ENCODE measurements around the gene TCF4.

TCF4 gene

GRCh38 chr18:55551227-55551626 is 36.8 kb downstream of the TCF4 start:
- Histone ChIP-seq H3K9me2 (replicated peaks; ENCODE audit: insufficient read depth, low read length) (no peaks in the 10 kb centered on the region), H3K27ac (ENCODE audit: low read length) (no peak overlapping the region), H3K27me3 (replicated peaks; ENCODE audit: insufficient read depth, low read length) (no peaks in the 10 kb centered on the region), H2AFZ (ENCODE audit: low read length) (no peak overlapping the region), H3K4me2 (ENCODE audit: low read depth, low read length) (no peak overlapping the region), H3F3A (ENCODE audit: insufficient read depth, low read length) (no peaks in the 10 kb centered on the region), H3K9me3 (replicated peaks; ENCODE audit: insufficient read depth, low read length) (no peaks in the 10 kb centered on the region), H4K20me1 (ENCODE audit: insufficient read depth, low read length) (no peaks in the 10 kb centered on the region), H3K9ac (ENCODE audit: low read length) (no peak overlapping the region), H3K36me3 (replicated peaks; ENCODE audit: insufficient read depth, low read length) (no peaks in the 10 kb centered on the region), H3K4me3 (ENCODE audit: low read length) (no peak overlapping the region), H3K4me1 (ENCODE audit: low read length) (no peaks in the 10 kb centered on the region), H3K79me2 (ENCODE audit: low read length) (no peaks in the 10 kb centered on the region)
- DNase-seq = no peak
- no peak for TF ChIP-seq EZH2 (optimal IDR thresholded peaks at IDR 0.05; ENCODE audit: low read depth, low read length)
- TF ChIP-seq EZH2phosphoT487 (IDR thresholded peaks at IDR 0.05; ENCODE audit: low read length) = no peak
- TF ChIP-seq CTCF (IDR thresholded peaks at IDR 0.05; ENCODE audit: low read length) = no peak

GRCh38 chr18:55550471-55550870 is 37.5 kb downstream of the TCF4 start:
- Histone ChIP-seq H3K79me2 (ENCODE audit: low read length) (no peaks in the 10 kb centered on the region), H3K4me3 (ENCODE audit: low read length) (no peak overlapping the region), H3K4me2 (ENCODE audit: low read depth, low read length) (no peak overlapping the region), H3K9ac (ENCODE audit: low read length) (no peak overlapping the region), H2AFZ (ENCODE audit: low read length) (no peak overlapping the region), H3K9me2 (replicated peaks; ENCODE audit: insufficient read depth, low read length) (no peaks in the 10 kb centered on the region), H3K27me3 (replicated peaks; ENCODE audit: insufficient read depth, low read length) (no peaks in the 10 kb centered on the region), H3F3A (ENCODE audit: insufficient read depth, low read length) (no peaks in the 10 kb centered on the region), H3K9me3 (replicated peaks; ENCODE audit: insufficient read depth, low read length) (no peaks in the 10 kb centered on the region), H3K36me3 (replicated peaks; ENCODE audit: insufficient read depth, low read length) (no peaks in the 10 kb centered on the region), H3K4me1 (ENCODE audit: low read length) (no peaks in the 10 kb centered on the region), H4K20me1 (ENCODE audit: insufficient read depth, low read length) (no peaks in the 10 kb centered on the region), H3K27ac (ENCODE audit: low read length) (no peak overlapping the region)
- no peak for TF ChIP-seq EZH2phosphoT487 (IDR thresholded peaks at IDR 0.05; ENCODE audit: low read length)
- TF ChIP-seq EZH2 (optimal IDR thresholded peaks at IDR 0.05; ENCODE audit: low read depth, low read length) = no peak
- DNase-seq = no peak

GRCh38 chr18:55549474-55550104 is 38.4 kb downstream of the TCF4 start:
- Histone ChIP-seq H2AFZ (ENCODE audit: low read length) (no peak overlapping the region), H3K36me3 (replicated peaks; ENCODE audit: insufficient read depth, low read length) (no peaks in the 10 kb centered on the region), H3K27me3 (replicated peaks; ENCODE audit: insufficient read depth, low read length) (no peaks in the 10 kb centered on the region), H3F3A (ENCODE audit: insufficient read depth, low read length) (no peaks in the 10 kb centered on the region), H3K9me3 (replicated peaks; ENCODE audit: insufficient read depth, low read length) (no peaks in the 10 kb centered on the region), H3K4me3 (ENCODE audit: low read length) (no peak overlapping the region), H3K4me2 (ENCODE audit: low read depth, low read length) (no peak overlapping the region), H3K27ac (ENCODE audit: low read length) (no peak overlapping the region), H3K79me2 (ENCODE audit: low read length) (no peaks in the 10 kb centered on the region), H4K20me1 (ENCODE audit: insufficient read depth, low read length) (no peaks in the 10 kb centered on the region), H3K9ac (ENCODE audit: low read length) (no peak overlapping the region), H3K4me1 (ENCODE audit: low read length) (no peaks in the 10 kb centered on the region), H3K9me2 (replicated peaks; ENCODE audit: insufficient read depth, low read length) (no peaks in the 10 kb centered on the region)
- DNase-seq = no peak
- TF ChIP-seq EZH2 (optimal IDR thresholded peaks at IDR 0.05; ENCODE audit: low read depth, low read length) (no peak), EZH2phosphoT487 (IDR thresholded peaks at IDR 0.05; ENCODE audit: low read length) (no peak), CTCF (IDR thresholded peaks at IDR 0.05; ENCODE audit: low read length) (no peak)

DNA sequence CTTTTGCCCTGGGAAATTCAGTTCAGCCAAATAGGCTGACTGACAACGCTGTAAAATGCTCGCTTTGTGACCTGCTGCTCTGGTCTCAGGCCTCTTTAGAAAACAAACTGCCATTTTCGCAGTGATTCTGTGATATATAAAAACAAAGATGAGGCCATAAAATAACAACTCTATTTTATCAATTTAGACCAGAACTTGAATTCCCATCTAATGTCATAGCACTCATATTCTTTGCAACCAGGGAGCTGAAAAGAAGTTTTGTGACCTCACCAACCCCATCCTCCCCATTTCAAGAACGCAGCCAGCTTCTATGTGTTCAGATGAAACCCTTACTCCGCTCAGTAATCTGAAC is 40.3 kb downstream of the TCF4 start:
- no peaks in the 10 kb centered on the region for H3K27me3 ChIP-seq (replicated peaks; ENCODE audit: insufficient read depth, low read length)
- no peaks in the 10 kb centered on the region for H3K36me3 ChIP-seq (replicated peaks; ENCODE audit: insufficient read depth, low read length)
- H3K4me2 ChIP-seq (ENCODE audit: low read depth, low read length) = no peak overlapping the region
- TF ChIP-seq EZH2phosphoT487 (IDR thresholded peaks at IDR 0.05; ENCODE audit: low read length) = no peak
- no peak for TF ChIP-seq CTCF (IDR thresholded peaks at IDR 0.05; ENCODE audit: low read length)
- no peak for TF ChIP-seq EZH2 (optimal IDR thresholded peaks at IDR 0.05; ENCODE audit: low read depth, low read length)
- no peaks in the 10 kb centered on the region for H3K9me3 ChIP-seq (replicated peaks; ENCODE audit: insufficient read depth, low read length)
- DNase-seq = no peak
- H3K9me2 ChIP-seq (replicated peaks; ENCODE audit: insufficient read depth, low read length) = no peaks in the 10 kb centered on the region
- H3K9ac ChIP-seq (ENCODE audit: low read length) = no peak overlapping the region
- H3K4me1 ChIP-seq (ENCODE audit: low read length) = no peaks in the 10 kb centered on the region
- no peaks in the 10 kb centered on the region for H4K20me1 ChIP-seq (ENCODE audit: insufficient read depth, low read length)
- H3F3A ChIP-seq (ENCODE audit: insufficient read depth, low read length) = no peaks in the 10 kb centered on the region
- H3K4me3 ChIP-seq (ENCODE audit: low read length) = no peak overlapping the region
- H3K27ac ChIP-seq (ENCODE audit: low read length) = no peak overlapping the region
- H3K79me2 ChIP-seq (ENCODE audit: low read length) = no peaks in the 10 kb centered on the region
- H2AFZ ChIP-seq (ENCODE audit: low read length) = no peak overlapping the region
